Measurements from ENCODE around the gene PFN1. TPM values are rescaled to one million over a fixed set of nuclear protein-coding genes. Genes with fewer than 3 reads are reported as not detected.

The PFN1 gene
- polyA plus RNA-seq, 1 donor from 2014 or later, result 145 TPM

DNA sequence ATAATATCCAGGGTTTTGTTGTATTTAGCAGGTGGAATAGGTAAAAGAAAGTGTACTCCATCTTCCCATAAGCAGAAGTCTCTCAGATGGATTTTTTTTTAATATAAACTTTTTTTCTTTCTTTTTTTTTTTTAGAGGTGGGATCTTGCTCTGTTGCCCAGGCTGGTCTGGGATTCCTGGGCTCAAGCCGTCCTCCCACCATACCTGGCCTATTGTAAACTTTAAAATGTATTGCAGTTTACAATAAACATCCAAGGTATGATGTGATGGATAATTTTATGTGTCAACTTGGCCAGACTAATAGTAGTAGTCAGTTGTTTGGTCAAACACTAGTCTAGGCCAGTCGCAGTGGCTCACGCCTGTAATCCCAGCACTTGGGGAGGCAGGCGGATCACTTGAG, 27.0 kb downstream of the PFN1 start:
- no peaks in the 10 kb centered on the region for H3F3A ChIP-seq (ENCODE audit: insufficient read depth, low read length, poor library complexity, severe bottlenecking)
- H3K27me3 ChIP-seq (ENCODE audit: insufficient read depth, low read depth, low read length), result no peaks in the 10 kb centered on the region
- H3K9me2 ChIP-seq (ENCODE audit: insufficient read depth, low read length), result no peaks in the 10 kb centered on the region
- H3K36me3 ChIP-seq (ENCODE audit: insufficient read depth, low read length), result no peaks in the 10 kb centered on the region
- TF ChIP-seq, protein P1, sequence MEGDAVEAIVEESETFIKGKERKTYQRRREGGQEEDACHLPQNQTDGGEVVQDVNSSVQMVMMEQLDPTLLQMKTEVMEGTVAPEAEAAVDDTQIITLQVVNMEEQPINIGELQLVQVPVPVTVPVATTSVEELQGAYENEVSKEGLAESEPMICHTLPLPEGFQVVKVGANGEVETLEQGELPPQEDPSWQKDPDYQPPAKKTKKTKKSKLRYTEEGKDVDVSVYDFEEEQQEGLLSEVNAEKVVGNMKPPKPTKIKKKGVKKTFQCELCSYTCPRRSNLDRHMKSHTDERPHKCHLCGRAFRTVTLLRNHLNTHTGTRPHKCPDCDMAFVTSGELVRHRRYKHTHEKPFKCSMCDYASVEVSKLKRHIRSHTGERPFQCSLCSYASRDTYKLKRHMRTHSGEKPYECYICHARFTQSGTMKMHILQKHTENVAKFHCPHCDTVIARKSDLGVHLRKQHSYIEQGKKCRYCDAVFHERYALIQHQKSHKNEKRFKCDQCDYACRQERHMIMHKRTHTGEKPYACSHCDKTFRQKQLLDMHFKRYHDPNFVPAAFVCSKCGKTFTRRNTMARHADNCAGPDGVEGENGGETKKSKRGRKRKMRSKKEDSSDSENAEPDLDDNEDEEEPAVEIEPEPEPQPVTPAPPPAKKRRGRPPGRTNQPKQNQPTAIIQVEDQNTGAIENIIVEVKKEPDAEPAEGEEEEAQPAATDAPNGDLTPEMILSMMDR (IDR thresholded peaks at IDR 0.05; ENCODE audit: poor library complexity, severe bottlenecking), result no peak
- TF ChIP-seq TAF1 (IDR thresholded peaks at IDR 0.05; ENCODE audit: low read depth), result no peak
- H3K4me3 ChIP-seq (ENCODE audit: low read length), result no peak overlapping the region
- H3K79me2 ChIP-seq (replicated peaks; ENCODE audit: insufficient read depth, low read length), result no peaks in the 10 kb centered on the region
- no peak overlapping the region for H3K4me2 ChIP-seq (ENCODE audit: low read length)
- H2AFZ ChIP-seq (ENCODE audit: low read depth, low read length), result no peak overlapping the region
- no peak overlapping the region for H3K27ac ChIP-seq (ENCODE audit: low read length)
- H3K9me3 ChIP-seq (ENCODE audit: low read length), result no peaks in the 10 kb centered on the region
- no peaks in the 10 kb centered on the region for H4K20me1 ChIP-seq (ENCODE audit: insufficient read depth)
- H3K9ac ChIP-seq (ENCODE audit: low read length), result no peak overlapping the region

DNA sequence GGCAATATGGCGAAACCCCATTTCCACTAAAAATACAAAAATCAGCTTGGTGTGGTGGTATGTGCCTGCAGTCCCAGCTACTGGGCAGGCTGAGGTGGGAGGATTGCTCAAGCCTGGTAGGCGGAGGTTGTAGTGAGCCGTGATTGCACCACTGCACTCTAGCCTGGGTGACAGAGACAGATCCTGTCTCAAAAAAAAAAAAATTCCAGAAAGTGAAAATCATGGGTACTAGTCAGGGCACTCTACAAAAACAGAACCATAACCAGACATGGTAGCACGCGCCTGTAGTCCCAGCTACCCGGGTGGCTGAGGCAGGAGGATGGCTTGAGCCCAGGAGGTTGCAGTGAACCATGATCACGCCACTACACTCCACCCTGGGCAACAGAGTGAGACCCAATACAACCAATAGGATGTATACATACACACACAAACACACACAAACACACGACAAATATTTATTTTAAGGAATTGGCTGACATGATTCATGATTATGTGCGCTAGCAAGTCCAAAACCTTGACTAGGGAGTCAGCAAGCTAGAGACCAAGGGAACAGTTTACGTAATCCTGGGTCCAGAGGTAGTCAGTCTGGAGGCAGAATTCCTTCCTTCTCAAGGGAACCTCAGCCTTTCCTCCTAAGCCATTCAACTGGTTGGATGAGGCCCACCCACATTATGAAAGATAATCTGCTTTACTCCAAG, 27.8 kb downstream of the PFN1 start:
- H3K9ac ChIP-seq (ENCODE audit: low read length), result no peak overlapping the region
- no peak overlapping the region for H3K4me2 ChIP-seq (ENCODE audit: low read length)
- H2AFZ ChIP-seq (ENCODE audit: low read depth, low read length), result no peak overlapping the region
- no peak overlapping the region for H3K27ac ChIP-seq (ENCODE audit: low read length)
- TF ChIP-seq, protein P2, sequence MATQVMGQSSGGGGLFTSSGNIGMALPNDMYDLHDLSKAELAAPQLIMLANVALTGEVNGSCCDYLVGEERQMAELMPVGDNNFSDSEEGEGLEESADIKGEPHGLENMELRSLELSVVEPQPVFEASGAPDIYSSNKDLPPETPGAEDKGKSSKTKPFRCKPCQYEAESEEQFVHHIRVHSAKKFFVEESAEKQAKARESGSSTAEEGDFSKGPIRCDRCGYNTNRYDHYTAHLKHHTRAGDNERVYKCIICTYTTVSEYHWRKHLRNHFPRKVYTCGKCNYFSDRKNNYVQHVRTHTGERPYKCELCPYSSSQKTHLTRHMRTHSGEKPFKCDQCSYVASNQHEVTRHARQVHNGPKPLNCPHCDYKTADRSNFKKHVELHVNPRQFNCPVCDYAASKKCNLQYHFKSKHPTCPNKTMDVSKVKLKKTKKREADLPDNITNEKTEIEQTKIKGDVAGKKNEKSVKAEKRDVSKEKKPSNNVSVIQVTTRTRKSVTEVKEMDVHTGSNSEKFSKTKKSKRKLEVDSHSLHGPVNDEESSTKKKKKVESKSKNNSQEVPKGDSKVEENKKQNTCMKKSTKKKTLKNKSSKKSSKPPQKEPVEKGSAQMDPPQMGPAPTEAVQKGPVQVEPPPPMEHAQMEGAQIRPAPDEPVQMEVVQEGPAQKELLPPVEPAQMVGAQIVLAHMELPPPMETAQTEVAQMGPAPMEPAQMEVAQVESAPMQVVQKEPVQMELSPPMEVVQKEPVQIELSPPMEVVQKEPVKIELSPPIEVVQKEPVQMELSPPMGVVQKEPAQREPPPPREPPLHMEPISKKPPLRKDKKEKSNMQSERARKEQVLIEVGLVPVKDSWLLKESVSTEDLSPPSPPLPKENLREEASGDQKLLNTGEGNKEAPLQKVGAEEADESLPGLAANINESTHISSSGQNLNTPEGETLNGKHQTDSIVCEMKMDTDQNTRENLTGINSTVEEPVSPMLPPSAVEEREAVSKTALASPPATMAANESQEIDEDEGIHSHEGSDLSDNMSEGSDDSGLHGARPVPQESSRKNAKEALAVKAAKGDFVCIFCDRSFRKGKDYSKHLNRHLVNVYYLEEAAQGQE (IDR thresholded peaks at IDR 0.05; ENCODE audit: borderline replicate concordance), result no peak
- TF ChIP-seq EP300 (conservative IDR thresholded peaks at IDR 0.05; ENCODE audit: poor library complexity, severe bottlenecking), result no peak
- TF ChIP-seq EZH2 (IDR thresholded peaks at IDR 0.05; ENCODE audit: borderline replicate concordance, insufficient read depth, low read length, poor library complexity, severe bottlenecking), result no peak
- TF ChIP-seq, protein P1 (IDR thresholded peaks at IDR 0.05; ENCODE audit: poor library complexity, severe bottlenecking), result no peak
- no peak for TF ChIP-seq POLR2AphosphoS5 (IDR thresholded peaks at IDR 0.05)
- TF ChIP-seq MXI1 (conservative IDR thresholded peaks at IDR 0.05; ENCODE audit: poor library complexity, severe bottlenecking), result no peak
- TF ChIP-seq TAF1 (IDR thresholded peaks at IDR 0.05; ENCODE audit: low read depth), result no peak
- no peak for TF ChIP-seq SMC3 (conservative IDR thresholded peaks at IDR 0.05; ENCODE audit: poor library complexity)
- no peak for TF ChIP-seq RAD21 (conservative IDR thresholded peaks at IDR 0.05)
- no peak overlapping the region for H3K4me3 ChIP-seq (ENCODE audit: low read length)
- H3K79me2 ChIP-seq (replicated peaks; ENCODE audit: insufficient read depth, low read length), result no peaks in the 10 kb centered on the region
- H3K27me3 ChIP-seq (ENCODE audit: insufficient read depth, low read depth, low read length), result no peaks in the 10 kb centered on the region
- H3K36me3 ChIP-seq (ENCODE audit: insufficient read depth, low read length), result no peaks in the 10 kb centered on the region
- H3K9me3 ChIP-seq (ENCODE audit: low read length), result no peaks in the 10 kb centered on the region
- no peaks in the 10 kb centered on the region for H3F3A ChIP-seq (ENCODE audit: insufficient read depth, low read length, poor library complexity, severe bottlenecking)
- H4K20me1 ChIP-seq (ENCODE audit: insufficient read depth), result no peaks in the 10 kb centered on the region
- H3K9me2 ChIP-seq (ENCODE audit: insufficient read depth, low read length), result no peaks in the 10 kb centered on the region
